H9 (cell line): Measurements from ENCODE around the gene SCTR. TPM values are rescaled to one million over a fixed set of nuclear protein-coding genes. Genes with fewer than 3 reads are reported as not detected.

ENCODE experiments used
- DNase-seq: peaks from one replicate; pipeline ENCODE4 v3.0.0-alpha.2; 2017
- H2AFZ ChIP-seq: one replicate; pipeline ENCODE4 v1.6.1; 2013; ENCODE audit warnings: mild to moderate bottlenecking, low read length, control low read depth, moderate library complexity
- H2AK5ac ChIP-seq: 2 replicates; pipeline ENCODE4 v1.6.1; 2013; ENCODE audit warnings: low read length, control low read depth, mixed read lengths; ENCODE audit not compliant: insufficient read length
- H2BK120ac ChIP-seq: one replicate; pipeline ENCODE4 v1.6.1; 2013; ENCODE audit warnings: low read depth, mild to moderate bottlenecking, low read length, control low read depth, inconsistent platforms; ENCODE audit not compliant: poor library complexity, severe bottlenecking
- H2BK12ac ChIP-seq: 2 replicates; pipeline ENCODE4 v1.6.1; 2013; ENCODE audit warnings: low read length, control low read depth, mixed read lengths, low read depth; ENCODE audit not compliant: insufficient read length
- H2BK15ac ChIP-seq: 2 replicates; pipeline ENCODE4 v1.6.1; 2013; ENCODE audit warnings: low read depth, low read length, control low read depth
- H2BK20ac ChIP-seq: one replicate; pipeline ENCODE4 v1.6.1; 2013; ENCODE audit warnings: low read depth, mild to moderate bottlenecking, low read length, control low read depth, inconsistent platforms; ENCODE audit not compliant: poor library complexity, severe bottlenecking
- H2BK5ac ChIP-seq: 2 replicates; pipeline ENCODE4 v1.6.1; 2013; ENCODE audit warnings: low read length, control low read depth, mixed read lengths; ENCODE audit not compliant: insufficient read length
- H3K14ac ChIP-seq: 2 replicates; pipeline ENCODE4 v1.6.1; 2013; ENCODE audit warnings: low read length, control low read depth; ENCODE audit not compliant: insufficient read depth
- H3K18ac ChIP-seq: 2 replicates; pipeline ENCODE4 v1.6.1; 2013; ENCODE audit warnings: low read depth, mild to moderate bottlenecking, mixed read lengths, low read length, control low read depth; ENCODE audit not compliant: insufficient read length
- H3K23ac ChIP-seq: 2 replicates; pipeline ENCODE4 v1.6.1; 2013; ENCODE audit warnings: low read length, control low read depth, mixed read lengths, low read depth; ENCODE audit not compliant: insufficient read length
- H3K23me2 ChIP-seq: 2 replicates; pipeline ENCODE4 v1.6.1; 2013; ENCODE audit warnings: low read depth, mild to moderate bottlenecking, mixed read lengths, low read length, control low read depth; ENCODE audit not compliant: insufficient read length, poor library complexity, severe bottlenecking
- H3K27ac ChIP-seq: 2 replicates; pipeline ENCODE4 v1.5.1; 2013; ENCODE audit warnings: low read length, control low read depth, mixed read lengths, low read depth; ENCODE audit not compliant: insufficient read length
- H3K27me3 ChIP-seq: 2 replicates; pipeline ENCODE4 v1.6.1; 2013; ENCODE audit warnings: low read length, control low read depth, inconsistent platforms; ENCODE audit not compliant: insufficient read depth
- H3K4ac ChIP-seq: 2 replicates; pipeline ENCODE4 v1.6.1; 2013; ENCODE audit warnings: low read depth, mild to moderate bottlenecking, control low read depth, inconsistent platforms, low read length, moderate library complexity
- H3K4me1 ChIP-seq: 2 replicates; pipeline ENCODE4 v1.6.1; 2013; ENCODE audit warnings: low read length, control low read depth, inconsistent platforms; ENCODE audit not compliant: insufficient read depth
- H3K4me2 ChIP-seq: 2 replicates; pipeline ENCODE4 v1.6.1; 2013; ENCODE audit warnings: low read length, control low read depth, mixed read lengths; ENCODE audit not compliant: insufficient read length, insufficient read depth
- H3K56ac ChIP-seq: 2 replicates; pipeline ENCODE4 v1.6.1; 2013; ENCODE audit warnings: low read depth, mild to moderate bottlenecking, mixed read lengths, low read length, control low read depth; ENCODE audit not compliant: insufficient read length
- H3K79me1 ChIP-seq: 2 replicates; pipeline ENCODE4 v1.6.1; 2013; ENCODE audit warnings: low read depth, mild to moderate bottlenecking, moderate library complexity, low read length, control low read depth, inconsistent platforms; ENCODE audit not compliant: insufficient read depth, poor library complexity, severe bottlenecking
- H3K79me2 ChIP-seq: 2 replicates; pipeline ENCODE4 v1.6.1; 2013; ENCODE audit warnings: low read length, control low read depth, inconsistent platforms; ENCODE audit not compliant: insufficient read depth
- H3K9ac ChIP-seq: 2 replicates; pipeline ENCODE4 v1.6.1; 2013; ENCODE audit warnings: low read length, control low read depth, mixed read lengths; ENCODE audit not compliant: insufficient read length; ENCODE audit errors: extremely low read depth
- H3K9me3 ChIP-seq: one replicate; pipeline ENCODE4 v1.6.1; 2013; ENCODE audit warnings: low read depth, low read length, inconsistent platforms; ENCODE audit not compliant: control insufficient read depth
- H3T11ph ChIP-seq: one replicate; pipeline ENCODE4 v1.6.1; 2013; ENCODE audit warnings: mild to moderate bottlenecking, low read length, control low read depth, inconsistent platforms
- H4K20me1 ChIP-seq: one replicate; pipeline ENCODE4 v1.6.1; 2013; ENCODE audit not compliant: control insufficient read depth, insufficient read length, insufficient read depth
- H4K5ac ChIP-seq: 2 replicates; pipeline ENCODE4 v1.6.1; 2013; ENCODE audit warnings: low read depth, mild to moderate bottlenecking, mixed read lengths, low read length, control low read depth; ENCODE audit not compliant: insufficient read length
- H4K8ac ChIP-seq: replicated peaks from 2 replicates; pipeline ENCODE4 v1.6.1; 2013; ENCODE audit warnings: low read length, control low read depth, mixed read lengths, low read depth; ENCODE audit not compliant: insufficient read length
- H4K91ac ChIP-seq: 2 replicates; pipeline ENCODE4 v1.6.1; 2013; ENCODE audit warnings: low read depth, mild to moderate bottlenecking, moderate library complexity, mixed read lengths, low read length, control low read depth; ENCODE audit not compliant: insufficient read length
- H3K27ac Mint-ChIP-seq, 3 experiments: 2 replicates in 2 of 3; 3 replicates in 1 of 3; pipeline ENCODE4 v1.8.0; 2020 to 2021; ENCODE audit warnings: mixed read lengths in 3 of 3, mild to moderate bottlenecking in 1 of 3, moderate library complexity in 1 of 3
- H3K27me3 Mint-ChIP-seq: 2 replicates; pipeline ENCODE4 v1.8.0; 2021; ENCODE audit warnings: low read depth, mild to moderate bottlenecking, moderate library complexity, mixed read lengths
- H3K36me3 Mint-ChIP-seq, 3 experiments: 2 replicates in 2 of 3; 3 replicates in 1 of 3; pipeline ENCODE4 v1.8.0; 2020 to 2021; ENCODE audit warnings: low read depth in 3 of 3, mixed read lengths in 3 of 3; ENCODE audit not compliant: insufficient read depth in 1 of 3
- H3K4me1 Mint-ChIP-seq, 2 experiments: 2 replicates each; pipeline ENCODE4 v1.8.0; 2020; ENCODE audit warnings: mixed read lengths in 2 of 2
- H3K4me3 Mint-ChIP-seq, 2 experiments: 2 replicates in 1 of 2; 3 replicates in 1 of 2; pipeline ENCODE4 v1.8.0; 2020 to 2021; ENCODE audit warnings: mild to moderate bottlenecking in 2 of 2, mixed read lengths in 2 of 2, moderate library complexity in 1 of 2
- H3K9me3 Mint-ChIP-seq, 2 experiments: 2 replicates in 1 of 2; 3 replicates in 1 of 2; pipeline ENCODE4 v1.8.0; 2020; ENCODE audit warnings: mild to moderate bottlenecking in 2 of 2, mixed read lengths in 2 of 2, moderate library complexity in 1 of 2
- WGBS: extraction: QIAGEN DNeasy Blood & Tissue Kit; methylation state at CpG from one replicate; pipeline ENCODE4 v1.1.7; 2013; ENCODE audit warnings: missing lambda C conversion rate, low lambda C conversion rate, mixed read lengths; ENCODE audit not compliant: insufficient read length; ENCODE audit errors: extremely low coverage; 5-methylcytosine and 5-hydroxymethylcytosine counted together
- total RNA-seq: library from RNA; stranded (reverse); gene quantifications from 2 replicates; pipeline ENCODE4 v1.2.1, GENCODE V29; 2021
- TF ChIP-seq, protein P1 (sequence below): fragments of 200-600 bp; sonication (generic); conservative IDR thresholded peaks from 3 replicates; pipeline ENCODE4 v1.8.0; 2021; ENCODE audit warnings: antibody characterized with exemption, mild to moderate bottlenecking

SCTR gene
- total RNA-seq, 1 experiment from 2014 or later: not detected

DNA sequence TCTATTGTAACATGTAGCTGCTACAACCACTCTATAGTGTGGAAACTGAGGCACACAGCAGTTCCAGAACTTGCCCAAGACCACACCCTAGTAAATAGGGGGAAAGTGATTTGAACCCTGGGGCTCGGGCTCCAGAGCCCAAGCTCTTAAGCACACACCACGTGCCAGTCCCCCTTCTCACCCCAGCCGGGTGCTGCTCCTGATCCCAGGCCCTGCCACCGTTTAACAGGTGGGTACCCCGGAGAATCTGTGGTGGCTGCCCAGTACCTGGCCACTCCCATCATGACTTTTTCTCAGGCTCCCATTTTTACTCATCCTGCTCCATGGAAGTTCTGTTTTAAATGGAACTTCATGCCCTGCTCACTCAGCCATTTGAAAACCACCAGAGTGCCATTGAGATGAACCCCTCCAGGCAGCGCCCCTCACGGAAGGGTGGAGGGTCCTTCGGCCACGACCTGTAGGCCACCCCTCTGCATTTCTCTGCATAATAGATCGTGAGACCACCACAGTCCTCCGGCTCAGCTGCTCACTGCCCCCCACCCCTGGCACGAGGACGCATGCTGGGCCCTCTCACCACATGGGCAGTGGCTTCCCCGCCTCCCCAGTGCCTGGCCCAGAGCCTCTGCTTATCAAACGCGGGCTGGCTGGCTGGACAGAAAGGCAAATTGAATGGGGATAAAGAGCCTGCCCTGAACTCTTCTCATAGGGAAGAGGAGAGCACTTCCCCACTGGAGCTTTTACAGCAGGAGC is 50.5 kb downstream of the SCTR start:
- Histone ChIP-seq H3K4me1 (no peaks in the 10 kb centered on the region), H2BK20ac (no peak overlapping the region), H3K18ac (no peak overlapping the region), H2BK12ac (no peak overlapping the region), H3K27me3 (no peaks in the 10 kb centered on the region), H3K9me3 (no peaks in the 10 kb centered on the region), H3K9ac (no peak overlapping the region), H3K56ac (no peak overlapping the region), H3K23me2 (no peaks in the 10 kb centered on the region), H3K23ac (no peak overlapping the region), H4K8ac (no peak overlapping the region), H3K79me1 (no peaks in the 10 kb centered on the region), H2AK5ac (no peak overlapping the region), H3K14ac (no peak overlapping the region), H4K91ac (no peak overlapping the region), H3T11ph (no peak overlapping the region), H2BK120ac (no peak overlapping the region), H3K4ac (no peak overlapping the region), H3K79me2 (no peaks in the 10 kb centered on the region), H2BK5ac (no peak overlapping the region), H2BK15ac (no peak overlapping the region), H2AFZ (no peak overlapping the region), H4K5ac (no peak overlapping the region), H3K27ac (no peak overlapping the region), H4K20me1 (no peaks in the 10 kb centered on the region), H3K4me2 (no peak overlapping the region)
- TF ChIP-seq, protein P1, sequence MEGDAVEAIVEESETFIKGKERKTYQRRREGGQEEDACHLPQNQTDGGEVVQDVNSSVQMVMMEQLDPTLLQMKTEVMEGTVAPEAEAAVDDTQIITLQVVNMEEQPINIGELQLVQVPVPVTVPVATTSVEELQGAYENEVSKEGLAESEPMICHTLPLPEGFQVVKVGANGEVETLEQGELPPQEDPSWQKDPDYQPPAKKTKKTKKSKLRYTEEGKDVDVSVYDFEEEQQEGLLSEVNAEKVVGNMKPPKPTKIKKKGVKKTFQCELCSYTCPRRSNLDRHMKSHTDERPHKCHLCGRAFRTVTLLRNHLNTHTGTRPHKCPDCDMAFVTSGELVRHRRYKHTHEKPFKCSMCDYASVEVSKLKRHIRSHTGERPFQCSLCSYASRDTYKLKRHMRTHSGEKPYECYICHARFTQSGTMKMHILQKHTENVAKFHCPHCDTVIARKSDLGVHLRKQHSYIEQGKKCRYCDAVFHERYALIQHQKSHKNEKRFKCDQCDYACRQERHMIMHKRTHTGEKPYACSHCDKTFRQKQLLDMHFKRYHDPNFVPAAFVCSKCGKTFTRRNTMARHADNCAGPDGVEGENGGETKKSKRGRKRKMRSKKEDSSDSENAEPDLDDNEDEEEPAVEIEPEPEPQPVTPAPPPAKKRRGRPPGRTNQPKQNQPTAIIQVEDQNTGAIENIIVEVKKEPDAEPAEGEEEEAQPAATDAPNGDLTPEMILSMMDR: no peak
- Mint-ChIP-seq H3K27me3 (peaks cover 6% of the 10 kb centered on the region), H3K27ac (peak overlapping the region in 1 of 3 experiments; percentile 35; a peak in 1 of 7 replicates), H3K9me3 (no peaks in the 10 kb centered on the region; a peak in 1 of 5 replicates), H3K4me3 (peak overlapping the region in 1 of 2 experiments; percentile 29; a peak in 1 of 5 replicates), H3K4me1 (peaks cover 19 to 37% of the 10 kb centered on the region in 2 experiments), H3K36me3 (no peaks in the 10 kb centered on the region)
- no CpG with 5 or more reads among the region's 16 CpGs for WGBS
- no peak for DNase-seq
